Common myeloid progenitor, CD34-positive (primary cell): ENCODE results near the gene GMPPA.

Experiments
- CTCF ChIA-PET: fragments of 350-600 bp; sonication (Branson Sonifier 250); formaldehyde crosslinking; loops from one replicate; lab custom pipeline; 2021; ENCODE audit warnings: antibody characterized with exemption; lab: Charles Lee
- POLR2A ChIA-PET: fragments of 350-600 bp; sonication (Branson Sonifier 250); formaldehyde crosslinking; loops from one replicate; lab custom pipeline; 2021; ENCODE audit warnings: antibody characterized with exemption; lab: Charles Lee
- DNase-seq, 3 donors: peaks; one replicate each; pipeline versions ENCODE4 v3.0.0 to v3.0.0-alpha.2; 2013
- H3K27ac ChIP-seq, 2 experiments: 1 replicate in 1 of 2; 2 replicates in 1 of 2; pipeline ENCODE4 v1.7.0; 2013; ENCODE audit warnings: inconsistent platforms in 2 of 2, low read length in 2 of 2, mild to moderate bottlenecking in 2 of 2, low read depth in 1 of 2, moderate library complexity in 1 of 2; ENCODE audit not compliant: severe bottlenecking in 2 of 2, insufficient read depth in 1 of 2, poor library complexity in 1 of 2
- H3K27me3 ChIP-seq, 5 experiments: replicated peaks in 2 of 5; 1 replicate in 3 of 5; 2 replicates in 2 of 5; pipeline versions ENCODE4 v1.6.1 to v1.7.0; 2013; ENCODE audit warnings: low read length in 4 of 5, mild to moderate bottlenecking in 2 of 5, moderate library complexity in 2 of 5, inconsistent platforms in 1 of 5; ENCODE audit not compliant: insufficient read depth in 5 of 5, control insufficient read depth in 4 of 5
- H3K36me3 ChIP-seq, 4 experiments: 1 replicate in 2 of 4; 2 replicates in 2 of 4; pipeline versions ENCODE4 v1.6.1 to v1.7.0; 2013; ENCODE audit warnings: low read length in 3 of 4, control low read depth in 1 of 4, mild to moderate bottlenecking in 1 of 4; ENCODE audit not compliant: control insufficient read depth in 4 of 4, insufficient read depth in 4 of 4
- H3K4me1 ChIP-seq, 4 experiments: 1 replicate in 3 of 4; 2 replicates in 1 of 4; pipeline versions ENCODE4 v1.6.1 to v1.7.1; 2013; ENCODE audit warnings: low read length in 3 of 4, mild to moderate bottlenecking in 3 of 4, control low read depth in 1 of 4, inconsistent platforms in 1 of 4, moderate library complexity in 1 of 4; ENCODE audit not compliant: control insufficient read depth in 4 of 4, insufficient read depth in 4 of 4; ENCODE audit errors: control extremely low read depth in 1 of 4
- H3K4me3 ChIP-seq, 7 experiments: 1 replicate in 4 of 7; 2 replicates in 3 of 7; pipeline versions ENCODE4 v1.5.1 to v1.7.0; 2013; ENCODE audit warnings: mild to moderate bottlenecking in 7 of 7, low read length in 6 of 7, moderate library complexity in 6 of 7, inconsistent platforms in 2 of 7, low read depth in 2 of 7, control low read depth in 1 of 7; ENCODE audit not compliant: insufficient read depth in 4 of 7, control insufficient read depth in 1 of 7; ENCODE audit errors: extremely low read depth in 1 of 7
- H3K9me3 ChIP-seq, 5 experiments: 1 replicate in 4 of 5; 2 replicates in 1 of 5; pipeline versions ENCODE4 v1.6.1 to v1.7.1; 2013; ENCODE audit warnings: low read length in 4 of 5, mild to moderate bottlenecking in 2 of 5, inconsistent platforms in 1 of 5, low read depth in 1 of 5, moderate library complexity in 1 of 5; ENCODE audit not compliant: control insufficient read depth in 4 of 5, insufficient read depth in 2 of 5; ENCODE audit errors: control extremely low read depth in 1 of 5
- WGBS: methylation state at CpG from one replicate; pipeline ENCODE4 v1.1.5; 2013; ENCODE audit not compliant: insufficient coverage; 5-methylcytosine and 5-hydroxymethylcytosine counted together

Gene GMPPA

GRCh38 chr2:219555956-219556355 is 57.3 kb downstream of the GMPPA start:
- 97% methylated on average over 19 of the region's 20 CpGs for WGBS
- peaks cover 0 to 20% (median 16%) of the 10 kb centered on the region in 4 experiments for H3K4me1 ChIP-seq
- POLR2A ChIA-PET: no interaction called here
- peaks cover 3 to 27% (median 8%) of the 10 kb centered on the region in 5 experiments for H3K27me3 ChIP-seq
- no peaks in the 10 kb centered on the region for H3K9me3 ChIP-seq
- H3K27ac ChIP-seq: no peak overlapping the region
- DNase-seq: no peak
- CTCF ChIA-PET: interaction anchor here (0.6 to 14.3 kb wide), 2 partner anchors 15 to 76 kb away, joined by 3 to 117 read pairs; partner anchors contain the start of genes CHPF and TMEM198
- no peak overlapping the region for H3K4me3 ChIP-seq
- H3K36me3 ChIP-seq: peaks cover 0 to 4% (median 2%) of the 10 kb centered on the region in 4 experiments

- H3K36me3 ChIP-seq: peaks cover 0 to 4% (median 2%) of the 10 kb centered on the region in 4 experiments
- POLR2A ChIA-PET: interaction anchor here (0.8 kb wide), 1 partner anchor 14 kb away, joined by 3 read pairs; no protein-coding TSS in a partner anchor
- H3K4me1 ChIP-seq: peaks cover 0 to 19% (median 15%) of the 10 kb centered on the region in 4 experiments
- CTCF ChIA-PET: interaction anchor here (14.3 kb wide), 1 partner anchor 15 kb away, joined by 117 read pairs; the partner anchor contains the start of genes CHPF and TMEM198
- no peak overlapping the region for H3K27ac ChIP-seq
- no peak for DNase-seq
- peaks cover 0 to 23% (median 8%) of the 10 kb centered on the region in 5 experiments for H3K27me3 ChIP-seq
- 97% methylated on average over 17 of the region's 19 CpGs for WGBS
- H3K9me3 ChIP-seq: no peaks in the 10 kb centered on the region
- H3K4me3 ChIP-seq: no peak overlapping the region
These were observed 57.7 kb downstream of the GMPPA start for GRCh38 chr2:219556413-219556812.
